GM23248 (cell line): ENCODE measurements around the gene CUEDC2. TPM values are rescaled to one million over a fixed set of nuclear protein-coding genes. Genes with fewer than 3 reads are reported as not detected.
A peak's percentile ranks its signal among the peaks of the same experiment; 100 is the strongest.

Source experiments
- DNase-seq: peaks from one replicate; pipeline ENCODE4 v3.0.0-alpha.2; 2015
- H2AFZ ChIP-seq: fragments of 200-600 bp; sonication (generic); 2 replicates; pipeline ENCODE4 v1.6.1; 2016; ENCODE audit warnings: antibody characterized with exemption
- H3F3A ChIP-seq: fragments of 200-600 bp; sonication (generic); 2 replicates; pipeline ENCODE4 v1.6.1; 2016; ENCODE audit warnings: mild to moderate bottlenecking, antibody characterized with exemption, mixed run types; ENCODE audit not compliant: insufficient read depth
- H3K27ac ChIP-seq: fragments of 200-600 bp; sonication (generic); 2 replicates; pipeline ENCODE4 v1.5.1; 2016; ENCODE audit warnings: mild to moderate bottlenecking
- H3K27me3 ChIP-seq: fragments of 200-600 bp; sonication (generic); replicated peaks from 2 replicates; pipeline ENCODE4 v1.6.1; 2016; ENCODE audit warnings: mild to moderate bottlenecking; ENCODE audit not compliant: insufficient read depth
- H3K36me3 ChIP-seq: fragments of 200-600 bp; sonication (generic); 2 replicates; pipeline ENCODE4 v1.6.1; 2016; ENCODE audit warnings: low read depth, mild to moderate bottlenecking
- H3K4me1 ChIP-seq: fragments of 200-600 bp; sonication (generic); 2 replicates; pipeline ENCODE4 v1.6.1; 2016; ENCODE audit warnings: mild to moderate bottlenecking; ENCODE audit not compliant: insufficient read depth
- H3K4me2 ChIP-seq: fragments of 200-600 bp; sonication (generic); one replicate; pipeline ENCODE4 v1.6.1; 2016; ENCODE audit warnings: mild to moderate bottlenecking; ENCODE audit not compliant: unreplicated experiment
- H3K4me3 ChIP-seq: fragments of 200-600 bp; sonication (generic); 2 replicates; pipeline ENCODE4 v1.5.1; 2016; ENCODE audit warnings: mild to moderate bottlenecking
- H3K79me2 ChIP-seq: fragments of 200-600 bp; sonication (generic); 2 replicates; pipeline ENCODE4 v1.6.1; 2016; ENCODE audit warnings: mild to moderate bottlenecking; ENCODE audit not compliant: insufficient read depth
- H3K9ac ChIP-seq: fragments of 200-600 bp; sonication (generic); 2 replicates; pipeline ENCODE4 v1.6.1; 2016; ENCODE audit warnings: mild to moderate bottlenecking
- H3K9me2 ChIP-seq: fragments of 200-600 bp; sonication (generic); 2 replicates; pipeline ENCODE4 v1.6.1; 2016; ENCODE audit warnings: mixed run types, mild to moderate bottlenecking, moderate library complexity; ENCODE audit not compliant: insufficient read depth
- H3K9me3 ChIP-seq: fragments of 200-600 bp; sonication (generic); one replicate; pipeline ENCODE4 v1.6.1; 2017; ENCODE audit warnings: low read depth
- H4K20me1 ChIP-seq: fragments of 200-600 bp; sonication (generic); 2 replicates; pipeline ENCODE4 v1.6.0; 2016; ENCODE audit not compliant: insufficient read depth
- EZH2 ChIP-seq: fragments of 200-600 bp; sonication (generic); IDR thresholded peaks from 2 replicates; pipeline ENCODE4 v1.6.1; 2018; ENCODE audit warnings: antibody characterized with exemption, mild to moderate bottlenecking; ENCODE audit not compliant: insufficient read depth, poor library complexity, severe bottlenecking
- EZH2phosphoT487 ChIP-seq: fragments of 200-600 bp; sonication (generic); IDR thresholded peaks from 2 replicates; pipeline ENCODE4 v1.6.1; 2018; ENCODE audit warnings: antibody characterized with exemption, moderate library complexity, mild to moderate bottlenecking, low read depth; ENCODE audit not compliant: insufficient read depth
- WGBS, 2 experiments: methylation state at CpG; one replicate each; pipeline ENCODE4 v1.1.6; 2015 to 2017; ENCODE audit warnings: low lambda C conversion rate in 2 of 2, low coverage in 1 of 2; ENCODE audit errors: missing lambda C conversion rate in 2 of 2; 5-methylcytosine and 5-hydroxymethylcytosine counted together
- in situ Hi-C: fragments of 300-500 bp; cut with MboI; formaldehyde crosslinking; loops from 2 replicates; pipeline ENCODE4 v1.15.0; 2020
- polyA plus RNA-seq: library from polyadenylated mRNA; unstranded; fragments of >200 nt; fragmentation: Nextera tagmentation; extraction: Ambion mirVana; gene quantifications from 2 replicates; pipeline ENCODE4 v1.2.1, GENCODE V29; 2016
- total RNA-seq: library from RNA; depleted of rRNA; stranded (reverse); fragments of >200 nt; shearing (Covaris generic); gene quantifications from 2 replicates; pipeline ENCODE4 v1.2.3, GENCODE V29; 2014

CUEDC2 gene
- total and polyA plus RNA-seq, 2 experiments from 2014 or later, result 54.1 to 87.6 TPM

DNA sequence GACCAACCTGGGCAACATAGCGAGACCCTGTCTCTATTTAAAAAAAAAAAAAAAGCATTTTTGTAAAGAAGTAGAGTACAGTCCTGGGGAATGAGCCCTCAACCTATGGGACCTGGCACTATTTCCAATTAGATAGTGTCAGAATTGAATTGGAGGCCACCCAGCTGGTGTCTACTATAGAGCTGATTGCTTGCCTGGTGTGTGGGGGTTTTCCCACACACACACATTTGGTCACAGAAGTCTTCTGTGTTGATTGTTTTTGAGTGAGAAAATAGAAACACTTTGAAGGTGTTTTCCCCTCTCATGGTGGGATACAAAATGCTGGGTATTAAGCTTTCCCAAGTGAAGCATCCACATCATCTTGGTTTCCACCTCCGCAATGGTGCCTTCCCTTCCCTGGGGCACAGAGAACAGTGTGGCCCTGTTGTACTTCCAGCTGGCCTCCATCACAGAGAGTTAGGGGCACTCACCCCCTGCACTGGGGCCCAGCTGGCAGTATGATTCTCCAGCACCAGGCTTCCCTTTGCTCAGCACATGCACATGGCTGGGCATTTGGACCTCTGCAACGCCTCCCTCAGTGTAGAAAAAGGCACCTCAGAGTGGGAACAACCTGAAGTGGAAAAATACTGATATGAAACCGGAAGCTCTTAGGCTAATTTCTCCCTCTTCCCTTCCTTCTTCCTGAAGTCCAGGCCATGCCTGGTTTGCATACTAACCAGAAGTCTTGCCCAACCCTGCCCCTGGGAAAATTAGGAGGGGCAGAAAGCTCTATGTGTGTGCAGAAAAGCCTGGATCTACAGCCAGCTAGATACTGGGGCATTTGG is 47.6 kb downstream of the CUEDC2 start:
- in situ Hi-C loops, result no loop called here
- Histone ChIP-seq H3K9me2 (no peaks in the 10 kb centered on the region), H3K9ac (no peak overlapping the region), H3K79me2 (no peaks in the 10 kb centered on the region), H3K27me3 (no peaks in the 10 kb centered on the region), H3K9me3 (no peaks in the 10 kb centered on the region), H3K4me2 (no peak overlapping the region), H3K27ac (no peak overlapping the region), H4K20me1 (no peaks in the 10 kb centered on the region), H3K4me1 (no peaks in the 10 kb centered on the region), H3F3A (peaks cover 14% of the 10 kb centered on the region; the same call in 1 of the 2 replicates), H3K36me3 (0 out of 2 replicates have a peak, but pooled peaks cover 4% of the 10 kb centered on the region), H3K4me3 (no peak overlapping the region), H2AFZ (no peak overlapping the region)
- no peak for TF ChIP-seq EZH2phosphoT487
- no peak for TF ChIP-seq EZH2
- peak; percentile 42 for DNase-seq
- 65 to 71% methylated on average over 4 of the region's 4 CpGs for WGBS, 2 experiments

DNA sequence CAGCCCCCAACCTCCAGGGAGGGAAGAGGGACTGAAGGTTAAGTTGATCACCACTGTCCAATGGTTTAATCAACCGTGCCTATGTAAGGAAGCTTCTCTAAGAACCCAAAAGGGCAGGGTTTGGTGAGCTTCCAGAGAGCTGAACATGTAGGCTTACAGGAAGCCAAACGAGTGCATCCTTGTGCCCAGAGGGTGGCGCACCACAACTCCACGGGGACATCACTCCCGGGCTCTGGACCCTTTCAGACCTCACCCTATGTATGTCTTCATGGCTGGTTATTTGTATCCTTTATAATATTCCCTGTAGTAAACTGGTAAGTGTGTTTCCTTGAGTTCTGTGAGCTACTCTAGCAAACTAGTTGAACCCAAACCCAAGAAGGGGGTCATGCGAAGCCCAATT is 48.3 kb downstream of the CUEDC2 start:
- Histone ChIP-seq H3K27ac (no peak overlapping the region), H3K9me3 (no peaks in the 10 kb centered on the region), H2AFZ (no peak overlapping the region), H3F3A (peaks cover 14% of the 10 kb centered on the region; the same call in 1 of the 2 replicates), H3K36me3 (0 out of 2 replicates have a peak, but pooled peaks cover 4% of the 10 kb centered on the region), H3K79me2 (no peaks in the 10 kb centered on the region), H3K4me2 (no peak overlapping the region), H3K9me2 (no peaks in the 10 kb centered on the region), H3K27me3 (no peaks in the 10 kb centered on the region), H3K4me1 (no peaks in the 10 kb centered on the region), H3K9ac (no peak overlapping the region), H4K20me1 (no peaks in the 10 kb centered on the region), H3K4me3 (no peak overlapping the region)
- TF ChIP-seq EZH2, result no peak
- TF ChIP-seq EZH2phosphoT487, result no peak
- in situ Hi-C loops, result no loop called here
- 43 to 47% methylated on average over 6 of the region's 6 CpGs for whole genome bisulfite sequencing, 2 experiments
- DNase-seq, result peak; percentile 38

GRCh38 chr10:102382871-102383270 is 49.5 kb downstream of the CUEDC2 start:
- H3K9me3 ChIP-seq, result no peaks in the 10 kb centered on the region
- peaks cover 13% of the 10 kb centered on the region; the same call in 1 of the 2 replicates for H3K36me3 ChIP-seq
- in situ Hi-C loops, result no loop called here
- 96 to 98% methylated on average over 8 of the region's 8 CpGs for WGBS, 2 experiments
- DNase-seq, result no peak
- no peaks in the 10 kb centered on the region for H3K27me3 ChIP-seq
- H3K9ac ChIP-seq, result no peak overlapping the region
- peaks cover 14% of the 10 kb centered on the region; the same call in 1 of the 2 replicates for H3F3A ChIP-seq
- H2AFZ ChIP-seq, result no peak overlapping the region
- H4K20me1 ChIP-seq, result no peaks in the 10 kb centered on the region
- no peaks in the 10 kb centered on the region for H3K79me2 ChIP-seq
- no peak overlapping the region for H3K27ac ChIP-seq
- no peak overlapping the region for H3K4me2 ChIP-seq
- no peaks in the 10 kb centered on the region for H3K4me1 ChIP-seq
- H3K9me2 ChIP-seq, result no peaks in the 10 kb centered on the region
- TF ChIP-seq EZH2 (no peak), EZH2phosphoT487 (no peak)
- H3K4me3 ChIP-seq, result no peak overlapping the region

DNA sequence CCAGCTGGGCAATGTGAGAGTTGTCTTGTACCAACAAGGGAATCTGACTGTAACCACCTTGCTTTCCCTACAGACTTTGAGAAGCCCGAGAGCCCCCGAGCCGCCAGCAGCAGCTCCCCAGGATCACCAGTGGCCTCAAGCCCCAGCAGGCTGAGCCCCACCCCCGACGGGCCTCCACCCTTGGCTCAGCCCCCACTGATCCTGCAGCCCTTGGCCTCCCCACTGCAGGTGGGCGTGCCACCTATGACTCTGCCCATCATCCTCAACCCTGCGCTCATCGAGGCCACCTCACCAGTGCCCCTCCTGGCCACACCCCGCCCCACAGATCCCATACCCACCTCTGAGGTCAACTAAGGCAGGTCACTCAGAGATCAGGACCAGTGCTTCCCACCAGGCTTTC is 50.4 kb downstream of the CUEDC2 start:
- H3K9me3 ChIP-seq, result no peaks in the 10 kb centered on the region
- H3K79me2 ChIP-seq, result no peaks in the 10 kb centered on the region
- no peak overlapping the region for H3K27ac ChIP-seq
- DNase-seq, result no peak
- H4K20me1 ChIP-seq, result no peaks in the 10 kb centered on the region
- no peak for TF ChIP-seq EZH2
- no peak for TF ChIP-seq EZH2phosphoT487
- no peaks in the 10 kb centered on the region for H3K9me2 ChIP-seq
- H3K9ac ChIP-seq, result no peak overlapping the region
- no peaks in the 10 kb centered on the region for H3K4me1 ChIP-seq
- in situ Hi-C loops, result no loop called here
- WGBS, 2 experiments, result 90 to 92% methylated on average over 6 to 9 of the region's 9 CpGs
- no peaks in the 10 kb centered on the region for H3K27me3 ChIP-seq
- H3K4me3 ChIP-seq, result no peak overlapping the region
- no peak overlapping the region for H3K4me2 ChIP-seq
- H2AFZ ChIP-seq, result no peak overlapping the region
- peaks cover 14% of the 10 kb centered on the region; the same call in 1 of the 2 replicates for H3F3A ChIP-seq
- peaks cover 19% of the 10 kb centered on the region; the same call in 1 of the 2 replicates for H3K36me3 ChIP-seq
